Measurements from ENCODE around the gene AFF4. TPM values are rescaled to one million over a fixed set of nuclear protein-coding genes. Genes with fewer than 3 reads are reported as not detected.

Gene AFF4
- total and polyA plus RNA-seq, 9 of the 15 experiments (the other 6 are each of a cell fraction or from before 2014, with no cell fraction given), result 1.7 to 25.8 (median 17.9) TPM

GRCh38 chr5:132971483-132972435 is 8.3 kb upstream of the AFF4 start (continued):
- TF ChIP-seq ARID4B (CRISPR knock-in tag; IDR thresholded peaks at IDR 0.05) (0 out of 2 replicates have a peak, but pooled peaks have one; percentile 29), RNF2 (IDR thresholded peaks at IDR 0.05) (no peak), HNRNPLL (IDR thresholded peaks at IDR 0.05; ENCODE audit: low read depth, low read length, poor library complexity, severe bottlenecking) (no peak), ZNF175 (CRISPR knock-in tag; IDR thresholded peaks at IDR 0.05; ENCODE audit: low read depth) (peak; percentile 66; the same call in 1 of the 2 replicates), HLTF (IDR thresholded peaks at IDR 0.05) (no peak), RBM25 (IDR thresholded peaks at IDR 0.05; ENCODE audit: low read depth, low read length, severe bottlenecking) (no peak), ZNF699 (CRISPR knock-in tag; IDR thresholded peaks at IDR 0.05; ENCODE audit: insufficient replicate concordance) (no peak), CTBP1 (IDR thresholded peaks at IDR 0.05; ENCODE audit: borderline replicate concordance) (peak; percentile 51; the same call in 1 of the 2 replicates), ZFPM2 (CRISPR knock-in tag; IDR thresholded peaks at IDR 0.05) (no peak), CREB3 (tag; conservative IDR thresholded peaks at IDR 0.05; ENCODE audit: low read depth) (peak; percentile 94), RREB1 (CRISPR knock-in tag; IDR thresholded peaks at IDR 0.05) (no peak), POLR2G (IDR thresholded peaks at IDR 0.05; ENCODE audit: low read depth, low read length) (no peak)

Measured in K562 (cell line).